Stimulated activated CD4-positive, alpha-beta T cell treated with anti-CD3 and anti-CD28 coated beads, Interleukin-2, amount 100 ng/mL, for 4 hours (primary cell): ENCODE measurements around the gene ESYT2.

ENCODE experiments used
- DNase-seq: peaks from one replicate; pipeline ENCODE4 v3.0.0-alpha.2; 2020; ENCODE audit warnings: low read depth

The ESYT2 gene

GRCh38 chr7:158741294-158741666 is 88.0 kb downstream of the ESYT2 start:
- DNase-seq = no peak

- no peak for DNase-seq
These were observed 88.5 kb downstream of the ESYT2 start for GRCh38 chr7:158740657-158741293.

- DNase-seq = no peak
These were observed 89.2 kb downstream of the ESYT2 start for GRCh38 chr7:158740013-158740656.

GRCh38 chr7:158738841-158739240 is 90.5 kb downstream of the ESYT2 start:
- DNase-seq = no peak

GRCh38 chr7:158737064-158737695 is 92.1 kb downstream of the ESYT2 start:
- no peak for DNase-seq

GRCh38 chr7:158735935-158736334 is 93.4 kb downstream of the ESYT2 start:
- DNase-seq = no peak

GRCh38 chr7:158734861-158735260 is 94.4 kb downstream of the ESYT2 start:
- no peak for DNase-seq

GRCh38 chr7:158733775-158734494 is 95.4 kb downstream of the ESYT2 start:
- DNase-seq = no peak

GRCh38 chr7:158733220-158733519 is 96.1 kb downstream of the ESYT2 start:
- DNase-seq = no peak

- DNase-seq = no peak
These were observed 96.7 kb downstream of the ESYT2 start for GRCh38 chr7:158732494-158733219.

- no peak for DNase-seq
These were observed 97.5 kb downstream of the ESYT2 start for GRCh38 chr7:158731761-158732160.

GRCh38 chr7:158730383-158731346 is 98.6 kb downstream of the ESYT2 start:
- no peak for DNase-seq

GRCh38 chr7:158729646-158730382 is 99.5 kb downstream of the ESYT2 start:
- no peak for DNase-seq

GRCh38 chr7:158728911-158729645 is 100.2 kb downstream of the ESYT2 start:
- DNase-seq = no peak

GRCh38 chr7:158727690-158728089 is 101.6 kb downstream of the ESYT2 start:
- no peak for DNase-seq

- no peak for DNase-seq
These were observed 103.0 kb downstream of the ESYT2 start for GRCh38 chr7:158726277-158726807.

GRCh38 chr7:158725506-158725800 is 103.9 kb downstream of the ESYT2 start:
- no peak for DNase-seq

- DNase-seq = no peak
These were observed 104.4 kb downstream of the ESYT2 start for GRCh38 chr7:158724658-158725505.
